ENCODE results near the gene ENPP6.
A peak's percentile ranks its signal among the peaks of the same experiment; 100 is the strongest.

Gene ENPP6

DNA sequence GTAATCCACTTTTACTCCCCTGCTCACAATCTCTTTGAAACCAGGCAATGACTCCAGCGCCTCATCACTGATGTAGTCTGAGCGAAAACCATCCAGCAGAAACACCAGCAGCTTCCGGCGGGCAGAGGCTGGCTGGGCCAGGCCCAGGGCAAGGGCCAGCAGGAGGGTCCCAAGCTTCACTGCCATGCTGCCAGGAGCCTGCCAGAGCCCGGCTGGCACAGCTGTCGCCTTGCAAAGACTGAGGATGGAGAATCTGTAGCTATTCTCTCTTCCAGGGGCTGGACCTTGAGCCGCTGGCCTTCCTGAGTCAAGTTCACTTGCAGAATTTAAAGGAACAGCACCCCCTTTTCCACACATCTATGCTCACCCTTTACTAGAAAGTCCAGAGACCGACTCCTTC, at the start of gene ENPP6:
TSS of gene ENPP6 (minus strand) at position 240 of the 400 bp plus-strand sequence. CDS start at position 186, 54 bp downstream.
- Histone ChIP-seq H3K9me3 (replicated peaks in 1 of 11) (peaks cover 0 to 3% (median 0%) of the 10 kb centered on the region in 11 experiments; a peak in 1 of 22 replicates), H3K4me2 (no peak within 1 kb of the TSS), H3K36me3 (no peaks in the 10 kb centered on the region)

DNA sequence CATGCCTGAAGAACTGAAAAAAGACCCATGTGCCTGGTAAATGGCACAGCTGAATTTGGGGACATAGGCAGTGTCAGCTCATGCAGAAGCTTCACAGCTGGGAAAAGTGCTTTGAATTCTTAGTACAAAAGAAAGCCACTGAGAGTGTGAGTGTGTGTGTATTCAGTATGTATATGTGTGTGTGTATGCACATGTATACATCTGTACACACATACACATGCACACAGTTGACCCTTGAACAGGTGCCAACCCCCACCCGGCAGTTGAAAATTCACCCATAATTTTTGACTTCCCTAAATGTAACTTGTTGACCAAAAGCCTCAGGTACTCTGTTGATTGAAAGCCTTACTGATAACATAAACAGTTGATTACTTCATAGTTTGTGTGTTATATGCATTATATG, 49.5 kb upstream of the ENPP6 start:
- Histone ChIP-seq H3K27ac (peak overlapping the region in 9 of 11 experiments; percentile 69 to 87 (median 76); a peak in 15 of 22 replicates), H3K27me3 (no peaks in the 10 kb centered on the region; a peak in 1 of 22 replicates), H3K4me3 (peak overlapping the region in 7 of 10 experiments; percentile 39 to 59 (median 45); a peak in 3 of 20 replicates), H3K4me2 (peak overlapping the region; percentile 68 to 86 (median 78)), H3K36me3 (no peaks in the 10 kb centered on the region), H3K9me3 (replicated peaks in 1 of 11) (no peaks in the 10 kb centered on the region; a peak in 1 of 22 replicates), H3K9ac (peak overlapping the region in 2 of 11 experiments; percentile 73 to 74; a peak in 5 of 22 replicates), H3K4me1 (peaks cover 42 to 67% (median 52%) of the 10 kb centered on the region in 10 experiments), H4K20me1 (no peaks in the 10 kb centered on the region)
- no peak for TF ChIP-seq Cebpa-rat (IDR thresholded peaks at IDR 0.05)

More for the DNA sequence above, at the start of gene ENPP6:
- H3K27me3 ChIP-seq = no peaks in the 10 kb centered on the region
- TF ChIP-seq Cebpa-rat (IDR thresholded peaks at IDR 0.05) = no peak
- H3K4me3 ChIP-seq = no peak within 1 kb of the TSS
- no peaks in the 10 kb centered on the region for H3K4me1 ChIP-seq
- H3K9ac ChIP-seq = no peak within 1 kb of the TSS
- H3K27ac ChIP-seq = no peak within 1 kb of the TSS
- no peaks in the 10 kb centered on the region for H4K20me1 ChIP-seq

DNA sequence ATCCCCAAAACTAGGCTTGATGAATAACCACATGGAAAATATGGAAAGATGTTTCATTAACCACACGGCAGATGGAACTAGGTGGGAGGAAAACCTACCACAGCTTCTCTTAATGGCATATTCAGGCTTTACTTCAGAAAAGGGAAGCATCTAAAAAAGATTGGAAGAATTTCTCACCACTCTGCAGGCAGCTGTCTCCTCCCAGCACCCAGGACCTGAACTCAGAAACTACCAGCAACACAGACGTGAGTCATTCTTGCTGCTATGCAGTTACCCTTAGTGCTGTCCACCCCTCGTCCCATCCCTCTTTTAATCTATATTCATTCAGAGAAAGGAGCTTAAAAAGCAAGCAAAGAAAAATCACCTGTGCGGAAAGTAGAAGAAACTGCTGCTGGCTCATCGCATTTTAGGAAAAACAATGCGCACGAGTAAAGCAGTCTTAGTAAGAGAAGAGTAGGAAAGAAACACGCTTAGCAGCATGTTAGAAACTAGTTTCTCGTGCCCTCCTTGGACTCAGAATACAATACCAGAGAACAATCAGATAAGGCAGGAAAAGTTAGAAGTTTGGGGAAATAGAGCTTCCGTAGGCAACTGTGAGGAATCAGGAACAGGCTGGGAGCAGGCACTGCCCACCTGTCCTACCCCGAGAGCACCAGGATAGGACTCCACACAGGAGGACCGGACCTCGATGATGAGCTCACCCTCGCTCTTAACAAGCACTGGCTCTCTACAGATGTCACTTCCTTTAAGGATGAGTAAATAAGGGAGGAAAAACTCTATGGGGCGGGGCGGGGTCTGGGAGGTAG, 48.1 kb upstream of the ENPP6 start:
- no peak overlapping the region; a peak in 1 of 22 replicates for H3K9ac ChIP-seq
- H3K4me2 ChIP-seq = peak overlapping the region; percentile 3 to 78 (median 38); a peak in 17 of 22 replicates
- H3K4me1 ChIP-seq = peaks cover 42 to 67% (median 52%) of the 10 kb centered on the region in 10 experiments
- H3K9me3 ChIP-seq (replicated peaks in 1 of 11) = no peaks in the 10 kb centered on the region; a peak in 1 of 22 replicates
- peak overlapping the region in 4 of 11 experiments; percentile 3 to 30 (median 18); a peak in 6 of 22 replicates for H3K27ac ChIP-seq
- no peaks in the 10 kb centered on the region; a peak in 1 of 22 replicates for H3K27me3 ChIP-seq
- H3K36me3 ChIP-seq = no peaks in the 10 kb centered on the region
- no peak overlapping the region for H3K4me3 ChIP-seq
- no peak for TF ChIP-seq Cebpa-rat (IDR thresholded peaks at IDR 0.05)
- H4K20me1 ChIP-seq = no peaks in the 10 kb centered on the region

DNA sequence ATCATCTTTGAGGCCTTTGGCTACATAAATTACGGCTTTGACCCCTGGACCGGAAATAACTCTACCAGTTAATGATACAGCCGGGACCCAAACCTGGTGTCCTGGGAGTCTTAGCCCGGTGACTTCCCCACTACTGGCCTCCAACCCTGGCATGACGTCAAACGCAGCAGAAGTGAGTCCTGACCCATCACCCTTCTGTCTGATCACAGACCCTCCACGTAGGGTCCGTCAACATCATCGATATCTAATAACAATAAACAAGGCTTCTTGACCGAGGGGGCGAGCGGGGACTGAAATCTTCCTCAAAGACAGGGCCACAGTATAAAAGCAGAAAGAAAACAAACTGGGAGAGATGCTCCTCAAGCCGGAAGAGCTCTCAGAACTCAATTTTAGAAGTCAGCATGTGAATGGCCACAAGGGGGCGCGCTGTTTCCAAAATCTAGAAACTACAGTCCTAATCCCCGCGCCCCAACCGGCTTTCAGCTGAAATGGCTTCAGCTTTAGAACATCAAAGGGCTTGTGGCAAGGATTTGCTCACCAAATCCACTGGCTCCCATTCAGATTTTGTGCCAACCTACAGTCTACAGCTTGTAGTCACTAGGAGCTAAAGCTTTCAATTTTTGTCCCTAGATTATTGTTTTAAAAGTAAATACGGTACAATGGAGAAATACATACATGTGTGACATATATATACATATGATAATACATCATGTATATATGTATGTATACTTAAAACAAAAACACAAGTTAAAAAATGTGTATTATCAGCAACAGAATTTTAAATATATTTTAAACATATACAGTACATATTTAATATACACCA, 46.4 kb upstream of the ENPP6 start:
- H3K27ac ChIP-seq = peak overlapping the region in 9 of 11 experiments; percentile 19 to 59 (median 49); a peak in 14 of 22 replicates
- no peaks in the 10 kb centered on the region; a peak in 1 of 22 replicates for H3K27me3 ChIP-seq
- no peak overlapping the region for H3K4me3 ChIP-seq
- peak in 1 of 11 experiments; percentile 46; a peak in 2 of 22 replicates for TF ChIP-seq Cebpa-rat (IDR thresholded peaks at IDR 0.05)
- peak overlapping the region in 3 of 11 experiments; percentile 34 to 45 (median 38); a peak in 4 of 22 replicates for H3K9ac ChIP-seq
- H3K36me3 ChIP-seq = no peaks in the 10 kb centered on the region
- no peaks in the 10 kb centered on the region for H4K20me1 ChIP-seq
- peaks cover 28 to 55% (median 38%) of the 10 kb centered on the region in 10 experiments for H3K4me1 ChIP-seq
- H3K9me3 ChIP-seq (replicated peaks in 1 of 11) = no peaks in the 10 kb centered on the region; a peak in 1 of 22 replicates
- peak overlapping the region in 4 of 11 experiments; percentile 10 to 21 (median 12); a peak in 2 of 22 replicates for H3K4me2 ChIP-seq

DNA sequence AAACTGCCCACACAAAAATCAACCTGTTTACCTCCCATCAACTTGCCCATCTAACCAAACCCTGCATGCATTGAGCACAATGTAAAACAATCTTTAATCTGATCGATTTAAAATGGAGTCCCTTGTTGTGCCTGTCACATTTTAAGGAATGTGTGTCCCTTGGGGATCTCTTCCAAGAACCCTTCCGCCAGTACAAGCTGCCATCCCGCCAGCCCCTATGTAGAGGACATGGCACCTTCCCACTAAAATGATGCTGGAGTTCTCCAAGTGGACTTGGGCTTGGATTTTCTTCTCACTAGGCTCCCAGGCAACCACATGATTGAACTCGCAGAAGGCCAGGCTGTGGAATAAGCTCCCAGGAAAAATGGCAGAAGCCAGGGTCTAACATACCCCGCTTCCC, 45.8 kb upstream of the ENPP6 start:
- 0 out of 22 replicates have a peak overlapping the region, but pooled peaks of 1 of the 11 experiments have one; percentile 2 for H3K4me2 ChIP-seq
- H3K36me3 ChIP-seq = no peaks in the 10 kb centered on the region
- no peaks in the 10 kb centered on the region; a peak in 1 of 22 replicates for H3K9me3 ChIP-seq (replicated peaks in 1 of 11)
- H3K9ac ChIP-seq = peak overlapping the region in 1 of 11 experiments; percentile 34; a peak in 1 of 22 replicates
- H4K20me1 ChIP-seq = no peaks in the 10 kb centered on the region
- H3K27ac ChIP-seq = peak overlapping the region in 9 of 11 experiments; percentile 19 to 59 (median 49); a peak in 12 of 22 replicates
- H3K4me3 ChIP-seq = no peak overlapping the region
- peaks cover 23 to 48% (median 31%) of the 10 kb centered on the region in 10 experiments for H3K4me1 ChIP-seq
- H3K27me3 ChIP-seq = no peaks in the 10 kb centered on the region; a peak in 1 of 22 replicates
- no peak for TF ChIP-seq Cebpa-rat (IDR thresholded peaks at IDR 0.05)

DNA sequence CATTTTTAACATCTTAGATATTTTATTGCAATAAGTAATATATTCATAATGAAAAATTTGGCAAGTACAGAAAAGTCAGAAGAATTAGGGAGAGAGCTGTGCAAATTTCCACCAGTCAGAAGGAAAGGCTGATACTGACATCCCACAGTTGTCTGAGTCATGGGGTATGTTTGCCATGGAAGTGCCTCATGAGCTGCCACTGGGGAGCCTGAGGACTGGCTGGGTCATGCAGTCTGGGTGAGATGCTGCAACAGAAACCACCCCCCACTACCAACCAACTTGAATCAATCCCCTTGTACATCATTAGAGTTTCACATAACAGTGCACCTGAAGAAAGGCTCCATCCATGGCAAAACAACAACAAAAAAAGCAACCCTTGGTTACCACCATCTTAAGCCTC, 45.2 kb upstream of the ENPP6 start:
- TF ChIP-seq Cebpa-rat (IDR thresholded peaks at IDR 0.05) = no peak
- H4K20me1 ChIP-seq = no peaks in the 10 kb centered on the region
- no peak overlapping the region for H3K4me3 ChIP-seq
- no peaks in the 10 kb centered on the region; a peak in 1 of 22 replicates for H3K27me3 ChIP-seq
- no peaks in the 10 kb centered on the region; a peak in 1 of 22 replicates for H3K9me3 ChIP-seq (replicated peaks in 1 of 11)
- H3K4me1 ChIP-seq = peaks cover 23 to 45% (median 29%) of the 10 kb centered on the region in 10 experiments
- no peak overlapping the region for H3K9ac ChIP-seq
- peak overlapping the region in 1 of 11 experiments; percentile 17; a peak in 1 of 22 replicates for H3K27ac ChIP-seq
- H3K36me3 ChIP-seq = no peaks in the 10 kb centered on the region
- H3K4me2 ChIP-seq = peak overlapping the region in 2 of 11 experiments; percentile 2 to 32; a peak in 1 of 22 replicates

DNA sequence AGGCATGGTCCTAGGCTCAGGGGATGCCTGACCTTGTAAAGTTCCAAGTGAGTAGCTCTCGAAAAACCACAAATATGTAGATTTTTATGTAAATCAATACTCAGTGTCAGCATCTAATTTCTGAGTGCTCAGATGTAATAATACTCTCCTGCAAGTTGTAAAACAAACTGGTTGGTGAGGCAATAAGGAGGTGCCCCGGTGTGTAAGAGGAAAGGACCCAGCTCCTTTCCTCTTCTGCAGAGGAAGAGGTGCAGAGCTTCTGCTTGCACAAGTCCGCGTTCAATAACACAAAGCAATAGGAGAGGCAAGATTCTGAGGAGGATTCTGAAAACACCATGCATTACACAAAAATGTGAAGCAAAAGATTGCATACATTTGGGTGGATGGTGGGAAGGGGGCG, 43.6 kb upstream of the ENPP6 start:
- no peak for TF ChIP-seq Cebpa-rat (IDR thresholded peaks at IDR 0.05)

DNA sequence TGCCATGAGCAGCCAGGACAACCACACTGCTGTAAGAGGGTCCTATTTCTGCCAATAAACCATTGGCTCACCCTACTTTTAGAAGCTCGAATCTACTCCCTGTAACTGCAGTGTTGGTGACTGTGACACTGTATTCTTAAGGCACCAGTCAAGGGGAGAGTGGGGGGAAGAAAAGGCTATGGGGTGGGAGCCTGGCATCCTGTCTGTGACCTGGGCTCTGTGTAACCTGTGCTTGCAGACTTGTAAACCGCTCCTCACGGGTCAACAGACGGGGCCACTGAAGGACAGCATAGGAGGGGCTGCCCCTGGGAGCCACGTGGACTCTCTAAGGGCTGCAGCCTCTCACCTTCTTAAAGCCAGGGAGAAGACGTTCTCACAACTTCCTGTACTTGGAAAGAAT, 42.2 kb upstream of the ENPP6 start:
- no peak overlapping the region for H3K9ac ChIP-seq
- no peak for TF ChIP-seq Cebpa-rat (IDR thresholded peaks at IDR 0.05)
- H3K9me3 ChIP-seq (replicated peaks in 1 of 11) = peaks cover 0 to 7% (median 0%) of the 10 kb centered on the region in 11 experiments; a peak in 2 of 22 replicates
- no peaks in the 10 kb centered on the region for H3K36me3 ChIP-seq
- H3K4me3 ChIP-seq = no peak overlapping the region
- no peak overlapping the region for H3K4me2 ChIP-seq
- H4K20me1 ChIP-seq = no peaks in the 10 kb centered on the region
- no peak overlapping the region for H3K27ac ChIP-seq
- H3K27me3 ChIP-seq = no peaks in the 10 kb centered on the region; a peak in 1 of 22 replicates
- H3K4me1 ChIP-seq = peaks cover 0 to 15% (median 0%) of the 10 kb centered on the region in 10 experiments; a peak in 10 of 20 replicates

More for the DNA sequence above, 43.6 kb upstream of the ENPP6 start:
- H3K27ac ChIP-seq = no peak overlapping the region
- no peak overlapping the region for H3K4me3 ChIP-seq
- H3K9ac ChIP-seq = no peak overlapping the region
- H3K4me2 ChIP-seq = no peak overlapping the region
- H3K36me3 ChIP-seq = no peaks in the 10 kb centered on the region
- H4K20me1 ChIP-seq = no peaks in the 10 kb centered on the region
- peaks cover 9 to 29% (median 13%) of the 10 kb centered on the region in 10 experiments for H3K4me1 ChIP-seq
- H3K27me3 ChIP-seq = no peaks in the 10 kb centered on the region; a peak in 1 of 22 replicates
- peaks cover 0 to 6% (median 0%) of the 10 kb centered on the region in 11 experiments; a peak in 2 of 22 replicates for H3K9me3 ChIP-seq (replicated peaks in 1 of 11)

Data from BLaER1 treated with 17β-estradiol and CSF1 and Interleukin-3, amounts not matched to agents 10 nM and 100 nM (cell line).